HepG2 (cell line): Measurements from ENCODE around the gene GRIK4.

ENCODE experiments used
- EP300 ChIP-seq, 3 experiments: sonication (generic) in 1 of 3; formaldehyde crosslinking in 1 of 3; IDR thresholded peaks; 2 replicates each; pipeline versions ENCODE4 v1.5.1 to v1.6.1; 2011 to 2020; ENCODE audit warnings: low read depth in 2 of 3, low read length in 2 of 3, borderline replicate concordance in 1 of 3, improper control_type of control experiment in 1 of 3, mild to moderate bottlenecking in 1 of 3, missing genetic modification reagents in 1 of 3, moderate library complexity in 1 of 3
- HIVEP1 ChIP-seq: sonication (generic); formaldehyde crosslinking; IDR thresholded peaks from 2 replicates; pipeline ENCODE4 v1.4.0; 2020; ENCODE audit warnings: mild to moderate bottlenecking, missing genetic modification reagents
- HNRNPL ChIP-seq: fragments of 200-400 bp; formaldehyde crosslinking; IDR thresholded peaks from 2 replicates; pipeline ENCODE4 v1.6.1; 2017; ENCODE audit warnings: mild to moderate bottlenecking, low read depth, low read length
- HNRNPLL ChIP-seq: fragments of 200-400 bp; formaldehyde crosslinking; IDR thresholded peaks from 2 replicates; pipeline ENCODE4 v1.6.1; 2017; ENCODE audit warnings: mild to moderate bottlenecking, low read depth, low read length; ENCODE audit not compliant: poor library complexity, severe bottlenecking
- KDM4B ChIP-seq: sonication (generic); formaldehyde crosslinking; IDR thresholded peaks from 2 replicates; pipeline ENCODE4 v1.4.0; 2020; ENCODE audit warnings: missing genetic modification reagents
- KDM5B ChIP-seq: sonication (generic); formaldehyde crosslinking; IDR thresholded peaks from 2 replicates; pipeline ENCODE4 v1.4.0; 2020; ENCODE audit warnings: missing genetic modification reagents, mild to moderate bottlenecking, borderline replicate concordance
- POLR2AphosphoS5 ChIP-seq: IDR thresholded peaks from 2 replicates; pipeline ENCODE4 v1.6.1; 2012; ENCODE audit warnings: low read depth, low read length
- SIN3A ChIP-seq: IDR thresholded peaks from 2 replicates; pipeline ENCODE4 v1.6.1; 2011; ENCODE audit warnings: low read depth, mild to moderate bottlenecking, control low read depth, low read length, borderline replicate concordance
- ZNF24 ChIP-seq: fragments of 450-650 bp; IDR thresholded peaks from 2 replicates; pipeline ENCODE4 v1.6.1; 2017; ENCODE audit warnings: antibody characterized with exemption, mild to moderate bottlenecking
- TF ChIP-seq, protein P1 (sequence below): sonication (generic); formaldehyde crosslinking; IDR thresholded peaks from 2 replicates; pipeline ENCODE4 v1.5.0; 2020; ENCODE audit warnings: mild to moderate bottlenecking, missing genetic modification reagents, moderate library complexity
- TF ChIP-seq, protein P2 (sequence below): sonication (generic); formaldehyde crosslinking; IDR thresholded peaks from 2 replicates; pipeline ENCODE4 v1.5.0; 2020; ENCODE audit warnings: mild to moderate bottlenecking, missing genetic modification reagents

DNA sequence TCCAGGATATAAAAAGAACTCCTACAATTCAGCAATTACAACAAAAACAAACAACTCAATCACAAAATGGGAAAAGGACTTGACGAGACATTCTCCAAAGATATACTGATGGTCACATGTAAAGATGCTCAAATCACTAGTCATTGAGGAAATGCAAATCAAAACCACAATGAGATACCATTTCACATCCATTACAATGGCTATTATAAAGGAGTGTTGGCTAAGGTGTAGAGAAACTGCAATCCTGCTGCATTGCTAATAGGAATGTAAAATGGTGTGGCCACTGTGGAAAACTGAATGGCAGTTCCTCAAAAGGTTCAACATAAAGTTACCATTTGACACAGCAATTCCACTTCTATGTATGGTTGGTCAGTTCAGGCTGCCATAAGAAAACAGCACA is 500.5 kb downstream of the GRIK4 start:
- TF ChIP-seq KDM5B (no peak), POLR2AphosphoS5 (no peak), SIN3A (no peak), HNRNPL (no peak), KDM4B (CRISPR knock-in tag) (no peak), EP300 (IDR thresholded peaks at IDR 0.05; ENCODE audit: low read depth in 2 of 2, low read length in 2 of 2) (no peak), EP300 (CRISPR knock-in tag; IDR thresholded peaks at IDR 0.05; ENCODE audit: borderline replicate concordance) (no peak), HNRNPLL (no peak), ZNF24 (no peak), HIVEP1 (CRISPR knock-in tag) (no peak)
- TF ChIP-seq, protein P1, sequence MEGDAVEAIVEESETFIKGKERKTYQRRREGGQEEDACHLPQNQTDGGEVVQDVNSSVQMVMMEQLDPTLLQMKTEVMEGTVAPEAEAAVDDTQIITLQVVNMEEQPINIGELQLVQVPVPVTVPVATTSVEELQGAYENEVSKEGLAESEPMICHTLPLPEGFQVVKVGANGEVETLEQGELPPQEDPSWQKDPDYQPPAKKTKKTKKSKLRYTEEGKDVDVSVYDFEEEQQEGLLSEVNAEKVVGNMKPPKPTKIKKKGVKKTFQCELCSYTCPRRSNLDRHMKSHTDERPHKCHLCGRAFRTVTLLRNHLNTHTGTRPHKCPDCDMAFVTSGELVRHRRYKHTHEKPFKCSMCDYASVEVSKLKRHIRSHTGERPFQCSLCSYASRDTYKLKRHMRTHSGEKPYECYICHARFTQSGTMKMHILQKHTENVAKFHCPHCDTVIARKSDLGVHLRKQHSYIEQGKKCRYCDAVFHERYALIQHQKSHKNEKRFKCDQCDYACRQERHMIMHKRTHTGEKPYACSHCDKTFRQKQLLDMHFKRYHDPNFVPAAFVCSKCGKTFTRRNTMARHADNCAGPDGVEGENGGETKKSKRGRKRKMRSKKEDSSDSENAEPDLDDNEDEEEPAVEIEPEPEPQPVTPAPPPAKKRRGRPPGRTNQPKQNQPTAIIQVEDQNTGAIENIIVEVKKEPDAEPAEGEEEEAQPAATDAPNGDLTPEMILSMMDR (CRISPR knock-in tag): no peak
- TF ChIP-seq, protein P2, sequence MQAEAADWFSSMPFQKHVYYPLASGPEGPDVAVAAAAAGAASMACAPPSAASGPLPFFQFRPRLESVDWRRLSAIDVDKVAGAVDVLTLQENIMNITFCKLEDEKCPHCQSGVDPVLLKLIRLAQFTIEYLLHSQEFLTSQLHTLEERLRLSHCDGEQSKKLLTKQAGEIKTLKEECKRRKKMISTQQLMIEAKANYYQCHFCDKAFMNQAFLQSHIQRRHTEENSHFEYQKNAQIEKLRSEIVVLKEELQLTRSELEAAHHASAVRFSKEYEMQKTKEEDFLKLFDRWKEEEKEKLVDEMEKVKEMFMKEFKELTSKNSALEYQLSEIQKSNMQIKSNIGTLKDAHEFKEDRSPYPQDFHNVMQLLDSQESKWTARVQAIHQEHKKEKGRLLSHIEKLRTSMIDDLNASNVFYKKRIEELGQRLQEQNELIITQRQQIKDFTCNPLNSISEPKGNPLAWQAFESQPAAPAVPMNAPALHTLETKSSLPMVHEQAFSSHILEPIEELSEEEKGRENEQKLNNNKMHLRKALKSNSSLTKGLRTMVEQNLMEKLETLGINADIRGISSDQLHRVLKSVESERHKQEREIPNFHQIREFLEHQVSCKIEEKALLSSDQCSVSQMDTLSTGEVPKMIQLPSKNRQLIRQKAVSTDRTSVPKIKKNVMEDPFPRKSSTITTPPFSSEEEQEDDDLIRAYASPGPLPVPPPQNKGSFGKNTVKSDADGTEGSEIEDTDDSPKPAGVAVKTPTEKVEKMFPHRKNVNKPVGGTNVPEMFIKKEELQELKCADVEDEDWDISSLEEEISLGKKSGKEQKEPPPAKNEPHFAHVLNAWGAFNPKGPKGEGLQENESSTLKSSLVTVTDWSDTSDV (CRISPR knock-in tag): no peak
